Right lobe of liver (tissue), 4 donors: ENCODE data around the gene SCN8A.

Source experiments
- POLR2A ChIP-seq: fragments of 450-650 bp; IDR thresholded peaks from one replicate; pipeline ENCODE4 v1.6.1; 2017; ENCODE audit warnings: antibody characterized with exemption, mild to moderate bottlenecking
- TF ChIP-seq, protein P1 (sequence below), 4 donors: fragments of 200-600 bp in 3 of 4; fragments of 450-650 bp in 1 of 4; IDR thresholded peaks; one replicate each; pipeline versions ENCODE4 v1.5.1 to v1.8.0; 2016 to 2022; ENCODE audit warnings: antibody characterized with exemption in 4 of 4, mild to moderate bottlenecking in 2 of 4
- donor health status: DM: no; HTN: no; CAD: no.
- donor health status: DM: no; HTN: no; CAD: no.
- donor health status: DM: no; HTN: yes; CAD: no.

DNA sequence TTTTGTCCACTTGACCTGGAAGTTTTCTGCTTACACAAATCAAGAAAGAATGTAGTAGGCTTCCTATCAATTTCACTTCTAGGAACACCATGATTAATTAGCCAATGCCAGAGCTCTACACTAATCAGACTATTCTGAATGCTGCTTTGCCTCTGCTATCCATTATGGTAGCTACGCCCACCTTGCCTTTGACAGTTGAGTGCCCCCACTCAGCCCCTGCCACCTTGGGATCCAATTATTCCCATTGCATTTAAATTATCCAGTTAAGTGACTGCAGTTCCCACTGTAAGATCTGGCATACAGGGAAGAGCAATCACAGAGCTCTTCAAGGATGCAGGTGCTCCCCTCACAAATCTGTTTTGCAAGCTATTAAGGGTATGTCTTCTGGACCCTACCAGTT, 210.0 kb downstream of the SCN8A start:
- no peak for TF ChIP-seq POLR2A
- TF ChIP-seq, protein P1, sequence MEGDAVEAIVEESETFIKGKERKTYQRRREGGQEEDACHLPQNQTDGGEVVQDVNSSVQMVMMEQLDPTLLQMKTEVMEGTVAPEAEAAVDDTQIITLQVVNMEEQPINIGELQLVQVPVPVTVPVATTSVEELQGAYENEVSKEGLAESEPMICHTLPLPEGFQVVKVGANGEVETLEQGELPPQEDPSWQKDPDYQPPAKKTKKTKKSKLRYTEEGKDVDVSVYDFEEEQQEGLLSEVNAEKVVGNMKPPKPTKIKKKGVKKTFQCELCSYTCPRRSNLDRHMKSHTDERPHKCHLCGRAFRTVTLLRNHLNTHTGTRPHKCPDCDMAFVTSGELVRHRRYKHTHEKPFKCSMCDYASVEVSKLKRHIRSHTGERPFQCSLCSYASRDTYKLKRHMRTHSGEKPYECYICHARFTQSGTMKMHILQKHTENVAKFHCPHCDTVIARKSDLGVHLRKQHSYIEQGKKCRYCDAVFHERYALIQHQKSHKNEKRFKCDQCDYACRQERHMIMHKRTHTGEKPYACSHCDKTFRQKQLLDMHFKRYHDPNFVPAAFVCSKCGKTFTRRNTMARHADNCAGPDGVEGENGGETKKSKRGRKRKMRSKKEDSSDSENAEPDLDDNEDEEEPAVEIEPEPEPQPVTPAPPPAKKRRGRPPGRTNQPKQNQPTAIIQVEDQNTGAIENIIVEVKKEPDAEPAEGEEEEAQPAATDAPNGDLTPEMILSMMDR (IDR thresholded peaks at IDR 0.05), result no peak
